NCI-H748 treated with DMSO at 0.1 percent for 48 hours (cell line): Measurements from ENCODE around the gene USP12.

Source experiments
- DNase-seq: peaks from one replicate; lab custom pipeline; 2025; lab: John Stamatoyannopoulos, UW

Gene USP12

DNA sequence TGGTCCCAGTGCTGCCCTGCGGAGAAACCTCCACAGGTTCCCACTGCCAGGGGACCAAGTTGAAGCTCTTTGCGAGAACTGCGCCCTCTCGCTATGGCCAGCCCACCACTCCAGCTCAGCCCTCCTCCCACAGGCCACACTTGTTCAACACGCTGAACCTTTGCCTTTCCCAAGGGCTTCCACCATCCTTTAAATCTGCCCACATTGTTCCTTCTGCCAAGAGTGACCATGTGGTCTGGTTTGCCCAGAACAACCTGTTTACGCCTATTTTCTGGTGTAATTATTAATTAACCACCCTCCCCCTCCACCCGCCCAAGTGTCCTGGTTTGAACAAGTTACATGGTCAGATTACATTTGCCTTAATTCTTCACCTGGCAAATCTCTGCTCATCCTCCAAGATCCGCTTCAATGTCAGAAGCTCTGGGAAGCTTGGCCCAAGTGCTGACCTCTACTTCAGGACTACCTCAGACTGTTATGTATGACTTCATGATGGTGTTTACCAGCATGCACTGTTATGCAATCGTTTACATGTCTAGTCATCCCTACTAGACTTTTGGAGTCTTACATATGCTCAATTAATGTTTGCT lies 12.0 kb upstream of the USP12 start:
- DNase-seq: no peak

DNA sequence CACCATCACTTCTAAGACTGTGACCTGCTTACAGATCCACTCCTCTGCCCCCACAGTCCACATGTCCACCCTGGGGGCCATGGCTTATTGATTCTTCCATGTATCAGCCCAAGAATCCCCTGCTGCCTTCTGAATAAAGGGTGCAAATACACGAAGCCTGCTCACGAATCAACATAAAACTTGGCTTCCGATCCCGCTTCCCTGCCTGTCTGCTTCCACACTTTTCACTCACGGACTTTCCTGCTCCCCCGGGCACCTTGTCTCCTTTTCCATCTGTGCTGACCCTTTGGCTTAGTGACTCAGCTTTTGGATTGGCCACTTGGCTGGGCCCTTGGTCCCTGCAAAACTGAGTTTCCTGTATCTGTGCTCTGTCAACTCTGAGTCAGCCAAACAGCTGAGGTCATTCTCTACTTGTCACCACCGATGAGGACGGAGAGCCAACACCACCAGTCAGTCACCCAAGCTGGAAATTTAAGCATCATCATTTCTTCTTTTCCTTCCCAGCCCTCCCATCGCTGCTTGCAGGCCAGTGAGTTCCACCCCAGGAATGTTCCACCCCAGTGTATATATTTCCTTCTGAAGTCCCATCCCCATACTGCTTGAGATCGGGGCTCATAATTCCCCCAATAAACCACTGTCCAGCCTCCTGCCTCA lies 11.4 kb upstream of the USP12 start:
- DNase-seq: no peak

DNA sequence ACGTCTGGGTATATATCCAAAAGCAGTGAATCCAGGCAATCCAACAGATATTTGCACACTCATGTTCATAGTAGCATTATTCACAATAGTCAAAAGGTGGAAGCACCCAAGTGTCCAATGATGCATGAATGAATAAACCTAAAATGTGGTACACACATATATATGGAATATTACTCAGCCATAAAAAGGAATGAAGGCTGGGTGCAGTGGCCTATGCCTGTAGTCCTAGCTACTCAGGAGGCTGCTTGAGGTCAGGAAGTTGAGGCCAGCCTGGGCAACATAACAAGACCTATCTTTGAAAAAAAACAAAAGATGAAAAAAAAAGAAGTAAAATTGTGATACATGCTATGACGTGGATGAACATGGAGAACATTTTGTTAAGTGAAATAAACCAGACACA lies 10.4 kb upstream of the USP12 start:
- no peak for DNase-seq

DNA sequence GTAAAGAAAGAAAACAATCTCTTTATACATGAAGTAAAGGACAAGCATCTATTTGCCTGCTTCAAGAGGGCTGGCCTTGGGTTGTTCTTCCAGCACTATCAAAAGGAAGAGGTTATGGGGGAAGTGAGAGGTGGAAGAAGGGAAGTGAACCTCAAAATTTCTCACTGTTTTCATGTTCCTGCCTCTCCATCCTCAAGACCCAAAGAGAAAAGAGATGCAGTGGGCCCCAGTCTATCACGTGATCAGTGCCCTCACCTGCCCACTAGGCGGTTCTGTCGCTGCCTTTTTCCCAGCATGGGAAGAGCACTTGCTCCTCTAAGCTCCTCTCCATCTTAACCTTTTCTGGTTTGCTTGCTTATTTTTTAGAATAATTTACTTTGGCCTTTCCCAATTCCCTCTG lies 6.2 kb upstream of the USP12 start:
- DNase-seq: no peak

DNA sequence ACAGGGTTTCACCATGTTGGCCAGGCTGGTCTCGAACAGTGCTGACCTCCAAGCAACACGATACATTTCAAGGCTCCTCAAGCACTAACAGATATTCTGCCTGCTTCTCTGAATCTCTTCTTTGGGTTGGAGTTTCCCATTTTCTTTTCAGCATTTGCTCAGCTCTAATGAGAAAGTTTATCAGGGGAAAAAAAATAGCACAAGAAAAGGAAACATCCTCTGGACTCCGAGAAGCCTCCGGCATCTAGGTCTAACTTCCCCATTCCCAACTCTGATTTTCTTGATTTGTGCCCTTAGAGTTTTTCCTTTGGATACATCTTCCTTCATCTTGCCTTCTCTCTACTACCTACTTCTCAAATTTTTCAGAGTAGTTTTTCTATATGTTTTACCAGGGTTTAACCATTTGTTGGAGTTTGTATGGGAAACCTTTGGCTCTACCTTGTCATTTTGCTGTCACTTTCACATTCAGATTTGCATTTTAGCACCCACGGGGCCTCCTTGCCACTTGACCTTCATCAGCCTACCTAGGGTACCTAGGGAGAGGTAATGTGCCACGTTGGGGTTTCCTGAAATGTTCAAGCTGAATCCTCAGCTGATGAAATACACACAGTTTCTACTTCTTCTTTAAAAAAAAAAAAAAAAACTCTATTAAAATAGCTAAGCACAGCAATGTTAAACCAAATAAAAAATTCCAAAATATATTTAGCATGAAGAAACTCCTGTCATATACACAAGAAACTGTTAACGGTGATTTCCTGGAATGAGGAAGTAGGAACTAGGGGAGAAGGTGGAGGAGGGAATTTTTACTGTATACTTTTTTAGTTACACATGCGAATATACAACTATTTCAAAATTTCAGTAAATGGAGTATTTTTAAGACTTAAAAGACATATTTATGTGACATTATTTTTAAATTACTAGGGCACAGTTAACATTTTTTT lies 5.1 kb upstream of the USP12 start:
- DNase-seq: no peak

DNA sequence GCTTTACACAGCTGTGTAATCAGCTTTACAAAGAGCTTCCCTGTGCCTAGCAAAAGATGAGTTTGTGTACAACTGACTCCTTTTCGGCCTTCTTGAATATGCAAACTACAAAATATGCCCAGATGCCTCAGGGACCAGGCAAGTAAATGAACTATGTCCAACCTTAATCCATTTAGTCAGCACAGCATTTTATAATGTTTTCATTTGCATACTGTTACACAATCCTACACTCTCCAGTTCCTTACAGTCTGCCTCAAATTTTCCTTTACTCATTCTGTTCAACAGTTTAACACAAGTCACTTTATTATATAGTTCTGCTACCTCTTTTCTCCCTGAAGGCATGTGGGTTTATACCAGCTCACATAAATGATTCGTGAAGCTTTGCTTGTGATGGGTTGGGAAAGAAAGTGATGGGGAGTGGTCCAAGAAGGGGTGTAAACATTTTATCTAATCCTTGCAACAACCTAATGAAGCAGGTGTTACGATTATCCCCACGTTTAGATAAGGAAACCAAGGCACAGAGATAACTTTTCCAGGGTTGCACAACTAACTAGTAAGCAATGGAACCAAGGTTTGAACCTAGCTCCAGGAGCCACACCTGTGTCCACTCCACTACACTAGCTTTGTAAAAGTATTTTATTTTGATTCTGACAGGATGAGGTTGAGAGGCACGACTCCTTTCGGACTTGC lies 3.3 kb upstream of the USP12 start:
- no peak for DNase-seq

DNA sequence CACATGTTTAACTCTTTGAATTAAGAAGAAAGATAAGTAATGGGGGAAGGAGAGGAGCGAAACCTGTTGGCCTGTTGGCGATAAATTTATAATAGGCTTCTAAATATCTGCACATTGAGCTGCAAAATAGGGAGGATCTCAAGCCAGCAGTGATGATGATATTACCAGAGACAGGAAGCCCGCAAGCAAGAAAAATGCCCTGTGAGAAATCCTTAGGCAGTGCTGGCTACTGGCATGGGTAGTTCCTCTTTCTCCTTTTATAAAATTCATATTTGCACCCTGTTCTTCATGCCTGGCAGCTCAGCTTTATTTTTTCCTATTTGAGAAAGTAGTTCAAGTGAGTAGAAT lies 858 bp upstream of the USP12 start:
- peak; percentile 87 for DNase-seq

DNA sequence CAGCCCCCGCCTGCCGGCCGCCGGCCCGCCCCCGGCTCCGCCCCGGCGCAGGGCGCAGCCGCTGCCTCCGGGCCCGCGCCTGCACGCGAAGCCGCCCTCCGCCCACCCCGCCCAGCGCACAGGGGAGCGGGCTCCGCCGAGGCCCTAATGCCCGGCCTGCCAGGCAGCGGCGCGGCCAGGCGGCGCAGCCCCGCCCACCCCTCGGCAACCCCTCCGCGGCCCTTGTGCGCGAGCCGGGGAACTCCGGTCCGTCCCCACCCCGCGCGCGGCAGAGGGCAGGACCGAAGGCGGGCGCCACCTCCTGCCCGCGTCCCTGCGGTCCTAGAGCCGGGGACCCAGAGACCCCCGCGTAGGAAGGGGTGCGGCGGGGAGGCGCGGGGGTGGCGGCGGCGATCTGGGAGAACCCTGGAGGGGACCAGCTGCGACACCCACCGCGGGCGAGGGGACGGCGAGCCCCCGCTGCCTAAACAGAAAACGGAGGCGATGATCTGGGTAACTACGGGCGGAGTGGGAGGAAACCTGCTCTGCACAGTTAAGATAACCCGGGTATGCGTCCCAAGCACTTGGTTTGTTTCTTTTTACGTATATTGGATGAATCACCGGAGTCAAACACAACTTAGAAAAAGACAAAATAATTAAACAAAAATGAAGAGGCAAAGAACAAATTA lies 350 bp upstream of the USP12 start:
- DNase-seq: peak; percentile 94

DNA sequence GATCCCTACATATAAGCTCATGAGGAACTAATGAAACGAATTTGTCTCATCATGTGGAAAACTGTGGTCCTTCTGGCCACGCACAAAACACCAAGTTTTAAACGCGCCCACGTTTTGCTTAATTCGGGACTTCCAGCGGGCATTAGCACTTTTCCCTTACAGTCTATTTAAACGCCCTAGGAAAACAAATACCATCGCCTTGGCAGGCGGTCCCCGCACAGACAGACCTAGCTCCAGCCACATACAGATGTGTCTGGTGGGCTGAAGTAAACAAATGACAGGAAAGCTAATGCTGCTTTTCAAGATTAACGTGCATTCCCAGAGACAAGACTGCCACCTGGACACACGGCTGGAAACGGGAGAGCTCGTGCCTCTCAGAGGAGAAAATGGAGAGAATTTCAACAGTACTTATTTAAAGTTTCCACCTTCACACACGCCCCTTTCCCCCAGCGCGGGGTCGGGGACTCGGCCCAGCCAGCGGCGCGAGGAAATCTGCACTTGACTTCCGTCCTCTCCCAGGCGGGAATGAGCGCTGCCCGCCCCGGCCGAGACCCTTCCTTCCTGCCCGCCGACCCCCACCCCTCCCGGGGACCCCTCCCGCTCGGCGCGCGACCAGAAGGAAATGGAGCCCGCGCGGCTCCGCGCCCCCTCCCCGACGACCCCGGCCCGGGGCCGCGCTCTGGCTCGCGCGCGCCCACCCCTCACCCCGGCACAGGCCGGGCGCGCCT lies 931 bp downstream of the USP12 start:
- peak; percentile 88 for DNase-seq

DNA sequence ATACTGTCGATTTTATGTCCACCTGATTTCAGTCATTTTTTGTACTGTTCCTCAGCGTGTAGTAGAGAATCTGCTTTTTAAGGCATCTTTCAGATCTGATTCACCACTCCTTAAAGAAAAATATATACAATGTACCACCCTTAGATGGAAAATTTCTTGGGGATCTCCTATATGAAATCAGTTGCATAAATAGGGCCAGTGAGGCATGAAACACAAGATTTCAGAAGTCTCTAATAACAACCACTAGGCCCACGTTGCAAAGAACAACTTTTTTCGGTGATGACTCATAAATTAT lies 1.4 kb downstream of the USP12 start:
- DNase-seq: no peak

DNA sequence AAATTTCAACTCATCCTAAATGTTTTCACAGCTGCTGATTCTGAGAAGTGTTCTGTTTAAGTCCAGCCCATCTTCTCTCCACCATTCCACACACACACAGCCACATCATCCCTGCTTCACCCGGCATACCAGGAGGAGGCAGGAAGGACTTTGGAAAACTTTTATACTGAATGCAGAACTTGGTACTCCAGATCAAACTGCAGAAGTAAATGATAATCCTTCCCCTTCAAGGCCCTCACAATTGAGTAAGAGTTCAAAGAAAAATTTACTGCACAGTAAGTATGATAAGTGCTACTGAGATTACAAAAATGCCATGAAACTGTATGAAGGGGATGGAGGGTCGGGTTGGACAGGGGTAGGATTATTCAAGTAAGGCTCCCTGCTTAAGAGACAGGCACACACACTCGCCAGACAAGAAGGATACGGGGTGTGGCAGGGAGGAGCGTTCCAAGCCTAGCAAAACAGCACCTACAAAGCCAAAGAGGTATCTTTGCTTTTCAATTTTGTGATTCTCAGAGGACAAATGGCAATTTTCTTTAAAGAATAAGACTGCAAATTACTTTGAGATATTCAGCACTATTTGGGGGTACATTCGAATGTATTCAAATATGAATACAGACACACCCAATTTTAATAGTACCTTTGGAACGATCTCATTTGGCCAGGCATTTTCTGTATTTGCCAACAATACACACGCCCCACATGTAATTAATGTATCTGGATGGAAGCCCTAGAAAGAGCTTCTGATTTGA lies 2.5 kb downstream of the USP12 start:
- peak; percentile 60 for DNase-seq

DNA sequence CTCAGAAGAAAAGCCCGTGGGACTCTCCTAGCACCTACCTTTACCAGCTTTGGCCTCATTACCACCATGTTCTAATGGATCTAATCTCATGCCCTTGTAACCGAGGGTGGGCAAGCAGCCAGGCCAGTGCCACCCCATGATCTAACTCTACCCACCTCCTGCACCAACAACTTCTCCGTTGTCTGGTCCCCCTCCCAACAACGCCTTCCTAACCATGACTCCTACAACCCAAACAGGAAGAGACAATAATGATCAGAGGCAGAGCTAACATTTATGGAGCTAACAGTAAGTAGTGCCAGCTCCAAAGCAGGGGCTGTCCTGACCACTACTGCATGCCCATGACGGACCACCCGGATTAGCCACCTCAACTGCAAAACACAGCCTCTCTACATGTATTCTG lies 3.5 kb downstream of the USP12 start:
- no peak for DNase-seq

DNA sequence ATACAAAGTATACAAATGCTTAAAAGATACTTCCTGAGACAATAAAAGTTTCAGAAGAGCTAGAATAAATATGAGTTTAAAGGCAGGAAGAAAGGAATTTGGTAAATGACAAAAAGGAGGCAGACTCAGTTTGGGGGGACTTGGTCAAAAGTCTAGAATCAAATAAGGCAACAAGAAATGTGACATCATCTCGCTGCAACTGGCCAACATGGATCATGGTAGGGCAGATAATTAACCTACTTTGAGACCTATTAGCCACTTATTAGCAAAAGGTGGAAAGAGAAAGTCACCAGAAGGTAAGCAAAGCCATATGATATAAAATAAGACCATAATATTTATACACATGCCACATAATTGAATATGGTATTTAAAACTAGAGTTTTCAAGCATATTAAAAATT lies 5.3 kb downstream of the USP12 start:
- DNase-seq: no peak

DNA sequence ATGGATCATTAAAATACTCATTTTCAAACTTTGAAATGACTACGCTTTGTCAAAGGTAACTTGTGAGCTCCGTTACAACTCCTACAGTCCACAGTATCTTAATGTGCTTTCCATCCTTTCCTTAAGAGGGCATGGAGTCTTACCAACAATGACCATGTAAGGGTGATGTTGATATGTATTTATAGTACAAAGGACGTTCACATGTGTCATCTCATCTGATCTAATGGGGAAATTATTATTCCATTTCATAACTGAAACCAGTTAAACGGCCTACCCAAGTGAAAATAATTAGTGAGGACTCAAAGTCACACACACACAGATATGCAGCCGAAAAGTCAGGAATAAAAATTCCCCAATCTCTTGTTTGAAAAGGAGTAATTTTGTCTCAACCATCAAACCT lies 9.6 kb downstream of the USP12 start:
- no peak for DNase-seq

DNA sequence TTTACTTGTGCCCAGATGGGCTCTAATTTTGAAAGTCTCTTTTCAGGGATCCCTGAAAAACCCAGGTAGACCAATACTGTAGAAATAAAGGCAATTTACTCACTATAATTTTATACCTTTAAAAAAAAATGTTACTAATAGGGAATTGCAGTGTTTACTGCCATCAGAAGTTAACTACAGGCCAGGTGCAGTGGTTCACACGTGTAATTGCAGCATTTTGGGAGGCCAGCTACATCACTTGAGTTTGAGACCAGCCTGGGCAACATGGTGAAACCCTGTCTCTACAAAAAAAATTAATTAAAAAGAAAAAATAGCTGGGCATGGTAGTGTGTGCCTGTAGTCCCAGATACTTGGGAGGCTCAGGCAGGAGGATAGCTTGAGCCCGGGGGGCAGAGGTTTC lies 10.2 kb downstream of the USP12 start:
- no peak for DNase-seq

DNA sequence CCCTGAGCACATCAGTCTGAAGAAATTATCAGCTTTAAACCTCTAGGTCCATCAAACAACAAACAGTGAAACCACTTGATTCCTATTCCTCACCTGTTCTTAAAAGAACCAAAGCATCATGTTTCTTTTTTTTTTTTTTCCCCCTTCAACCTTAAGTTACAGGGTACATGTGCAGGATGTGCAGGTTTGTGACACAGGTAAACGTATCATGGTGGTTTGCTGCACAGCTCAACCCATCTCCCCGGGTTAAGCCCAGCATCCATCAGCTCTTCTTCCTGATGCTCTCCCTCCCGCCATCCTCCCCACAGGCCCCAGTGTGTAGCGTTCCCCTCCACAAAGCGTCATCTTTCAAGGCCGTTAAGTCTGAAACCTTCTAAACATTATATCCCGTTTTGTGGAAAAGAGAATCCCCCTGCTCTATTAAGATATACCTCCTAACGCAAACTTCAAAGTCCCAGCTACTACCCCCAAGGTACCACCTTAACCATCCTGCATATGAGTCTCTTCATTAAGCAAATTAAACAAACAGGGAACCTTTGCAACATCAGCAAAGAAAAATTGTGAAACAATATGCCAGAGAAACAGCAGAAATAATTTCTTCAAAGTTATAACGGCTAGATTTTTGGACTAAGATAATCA lies 10.8 kb downstream of the USP12 start:
- no peak for DNase-seq

DNA sequence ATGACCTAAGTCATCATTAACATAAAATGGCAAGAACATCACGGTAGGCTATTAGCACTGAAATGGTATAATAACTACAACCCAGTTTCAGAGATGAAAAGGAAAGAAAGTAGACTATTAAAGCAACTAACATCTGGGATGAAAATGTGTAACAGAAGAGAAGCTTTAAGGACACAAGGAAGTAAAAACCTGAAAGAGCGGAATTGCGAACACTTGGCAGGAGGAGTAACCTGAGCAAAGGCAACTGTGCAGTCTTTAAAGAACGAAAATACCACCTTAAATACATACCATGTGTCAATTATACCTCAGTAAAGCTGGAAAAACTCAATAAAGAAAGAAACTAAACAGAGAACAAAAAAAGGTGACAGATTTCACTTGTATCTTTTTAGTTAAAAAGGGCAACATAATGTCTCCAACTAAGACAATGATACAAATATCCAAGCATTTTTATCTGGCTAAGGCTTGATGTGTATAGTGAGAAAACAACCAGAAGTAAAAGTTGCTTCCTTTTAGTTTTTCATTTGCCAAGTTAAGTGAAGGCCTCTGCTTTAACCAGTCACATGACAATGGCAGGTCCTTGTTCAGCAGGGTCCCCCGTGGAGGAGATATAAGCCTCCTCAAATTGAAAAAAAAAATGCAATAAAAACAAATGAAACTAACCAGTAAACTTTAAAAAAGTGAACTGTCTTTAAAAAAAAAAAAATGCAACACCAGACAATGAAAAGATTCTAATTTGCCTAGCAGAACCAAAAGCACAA lies 11.6 kb downstream of the USP12 start:
- DNase-seq: no peak

DNA sequence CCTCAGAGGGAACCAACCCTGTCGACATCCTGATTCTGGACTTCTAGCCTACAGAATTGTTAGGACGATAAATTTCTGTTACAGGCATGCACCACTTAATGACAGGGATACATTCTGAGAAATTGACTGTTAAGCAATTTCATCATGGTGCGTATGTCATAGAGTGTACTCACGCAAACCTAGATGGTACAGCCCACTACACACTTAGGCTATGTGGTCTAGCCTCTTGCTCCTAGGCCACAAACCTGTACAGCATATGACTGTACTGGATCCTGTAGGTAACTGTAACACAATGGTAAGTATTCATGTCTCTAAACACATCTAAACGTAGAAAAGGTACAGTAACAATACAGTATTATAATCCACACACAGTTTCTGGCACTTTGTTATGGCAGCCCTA lies 13.3 kb downstream of the USP12 start:
- no peak for DNase-seq

DNA sequence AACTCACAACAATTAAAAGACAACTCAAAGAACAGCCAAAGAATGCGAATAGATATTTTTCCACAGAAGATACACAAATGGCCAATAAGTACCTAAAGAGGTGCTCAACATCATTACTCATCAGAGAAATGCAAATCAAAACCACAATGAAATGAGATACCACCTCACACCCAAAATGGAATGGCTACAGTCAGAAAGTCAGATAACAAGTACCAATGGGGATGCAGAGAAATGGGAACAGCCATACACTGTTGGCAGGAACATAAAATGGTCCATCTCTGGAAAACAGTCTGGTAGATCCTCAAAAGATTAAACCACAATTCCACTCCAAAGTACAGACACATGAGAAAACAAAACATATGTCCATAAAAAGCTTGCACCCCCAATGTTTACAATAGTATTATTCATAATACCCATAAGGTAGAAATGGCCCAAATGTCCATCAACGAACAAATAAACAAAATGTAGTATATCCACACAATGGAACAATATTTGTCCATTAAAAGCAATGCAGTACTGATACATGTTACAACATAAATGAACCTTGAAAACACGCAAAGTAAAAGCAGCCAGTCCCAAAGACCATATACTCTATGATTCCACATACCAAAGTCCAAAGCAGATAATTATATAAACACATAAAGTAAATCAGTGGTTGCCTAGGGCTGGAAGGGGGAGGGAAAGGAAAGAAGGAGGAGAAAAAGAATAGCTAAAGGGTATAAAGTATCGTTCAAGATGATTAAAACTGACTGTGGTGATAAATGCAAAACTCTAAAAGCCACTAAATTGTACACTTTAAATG lies 19.6 kb downstream of the USP12 start:
- no peak for DNase-seq
